Mucosa of descending colon (tissue), 3 donors: ENCODE measurements around the gene SLC16A8. TPM values are rescaled to one million over a fixed set of nuclear protein-coding genes. Genes with fewer than 3 reads are reported as not detected.

Experiments used
- ATAC-seq: fragments of 200-7000 bp; cut with Tn5 transposase; one replicate; pipeline ENCODE4 v1.9.1; 2020; ENCODE audit warnings: mild to moderate bottlenecking, moderate library complexity
- DNase-seq, 3 donors: peaks; one replicate each; pipeline ENCODE4 v3.0.0-alpha.2; 2020
- H3K36me3 ChIP-seq: fragments of 200-600 bp; one replicate; pipeline ENCODE4 v1.8.0; 2021; ENCODE audit warnings: low read depth, mild to moderate bottlenecking
- H3K4me1 ChIP-seq: fragments of 200-600 bp; one replicate; pipeline ENCODE4 v1.8.0; 2021; ENCODE audit warnings: low read depth, mild to moderate bottlenecking
- H3K4me3 ChIP-seq: fragments of 200-600 bp; one replicate; pipeline ENCODE4 v1.8.0; 2021; ENCODE audit warnings: mild to moderate bottlenecking
- H3K9me3 ChIP-seq: fragments of 200-600 bp; one replicate; pipeline ENCODE4 v1.8.0; 2021; ENCODE audit warnings: mild to moderate bottlenecking
- intact Hi-C, 2 donors: fragments of 100-400 bp; cut with DNase I in 1 of 2; cut with micrococcal nuclease in 1 of 2; formaldehyde crosslinking; loops; one replicate each; pipeline versions ENCODE4 v1.11.0 to v1.11.1; 2022; cut with DNase I, micrococcal nuclease
- total RNA-seq, 3 donors: library from RNA; stranded (reverse); fragmentation: NEBNext Ultra II Directional in 2 of 3; extraction: Animal tissue kit (Norgen Biotek cat#: 25700) in 2 of 3; gene quantifications; one replicate each; pipeline versions ENCODE4 v1.2.1 to v1.2.4, GENCODE V29; 2021 to 2023
- TF ChIP-seq, protein P1 (sequence below): fragments of 200-600 bp; IDR thresholded peaks from one replicate; pipeline ENCODE4 v1.8.0; 2022; ENCODE audit warnings: antibody characterized with exemption, mild to moderate bottlenecking
- donor health status: DM: no; HTN: no; CAD: no; lungs with moderate emphysema.
- donor health status: DM: no; HTN: no; CAD: no.
- donor health status: DM: no; HTN: yes; CAD: no.

The SLC16A8 gene
- total RNA-seq, 3 donors from 2014 or later = not detected

DNA sequence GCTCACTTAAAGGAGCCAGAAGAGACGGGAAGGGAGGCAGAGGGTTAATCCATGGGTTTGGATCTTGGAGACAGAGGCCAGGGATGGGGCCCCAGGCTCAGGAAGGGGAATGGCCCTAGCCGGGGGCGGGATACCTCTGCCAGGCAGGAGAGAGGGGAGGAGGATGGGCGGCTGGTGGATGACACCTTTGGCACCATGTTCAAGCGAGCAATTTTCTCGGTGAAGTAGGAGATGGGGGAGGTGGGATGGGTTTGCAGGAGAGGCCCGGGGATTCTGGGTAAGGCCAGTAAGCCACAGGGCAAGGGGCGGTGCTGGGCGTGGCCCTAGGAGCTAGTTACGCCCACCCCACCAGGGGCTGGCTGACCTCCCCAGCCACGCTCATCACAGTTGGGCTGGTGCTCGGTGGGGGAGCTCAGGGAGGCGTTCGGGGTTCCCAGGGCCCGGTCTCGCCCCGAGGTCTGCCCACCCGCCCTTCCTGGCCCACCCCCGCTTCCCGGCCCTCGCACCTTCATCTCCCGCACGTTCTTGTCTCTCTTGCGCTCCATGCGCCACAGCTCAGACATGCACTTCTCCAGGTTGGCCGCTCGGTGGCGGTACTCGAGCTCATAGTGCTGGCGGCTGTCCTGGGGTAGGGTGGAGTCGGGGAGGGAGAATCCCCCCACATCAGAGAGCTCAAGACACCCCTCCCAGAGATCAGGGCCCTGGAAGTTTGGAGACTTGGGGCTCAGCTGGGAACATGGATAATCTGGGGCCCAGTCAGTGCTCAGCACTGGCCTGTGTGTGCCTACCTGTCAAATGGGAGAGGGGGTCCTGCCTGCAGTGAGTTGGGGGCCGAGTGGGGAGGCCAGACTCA, 13.8 kb upstream of the SLC16A8 start:
- H3K9me3 ChIP-seq = no peaks in the 10 kb centered on the region
- no peak overlapping the region for H3K4me3 ChIP-seq
- ATAC-seq (peak; percentile 17), DNase-seq (peak in 2 of 3 donors; percentile 22 to 49)
- TF ChIP-seq, protein P1, sequence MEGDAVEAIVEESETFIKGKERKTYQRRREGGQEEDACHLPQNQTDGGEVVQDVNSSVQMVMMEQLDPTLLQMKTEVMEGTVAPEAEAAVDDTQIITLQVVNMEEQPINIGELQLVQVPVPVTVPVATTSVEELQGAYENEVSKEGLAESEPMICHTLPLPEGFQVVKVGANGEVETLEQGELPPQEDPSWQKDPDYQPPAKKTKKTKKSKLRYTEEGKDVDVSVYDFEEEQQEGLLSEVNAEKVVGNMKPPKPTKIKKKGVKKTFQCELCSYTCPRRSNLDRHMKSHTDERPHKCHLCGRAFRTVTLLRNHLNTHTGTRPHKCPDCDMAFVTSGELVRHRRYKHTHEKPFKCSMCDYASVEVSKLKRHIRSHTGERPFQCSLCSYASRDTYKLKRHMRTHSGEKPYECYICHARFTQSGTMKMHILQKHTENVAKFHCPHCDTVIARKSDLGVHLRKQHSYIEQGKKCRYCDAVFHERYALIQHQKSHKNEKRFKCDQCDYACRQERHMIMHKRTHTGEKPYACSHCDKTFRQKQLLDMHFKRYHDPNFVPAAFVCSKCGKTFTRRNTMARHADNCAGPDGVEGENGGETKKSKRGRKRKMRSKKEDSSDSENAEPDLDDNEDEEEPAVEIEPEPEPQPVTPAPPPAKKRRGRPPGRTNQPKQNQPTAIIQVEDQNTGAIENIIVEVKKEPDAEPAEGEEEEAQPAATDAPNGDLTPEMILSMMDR = no peak
- H3K4me1 ChIP-seq = no peaks in the 10 kb centered on the region
- H3K36me3 ChIP-seq = no peaks in the 10 kb centered on the region
- intact Hi-C loops = no loop called here

DNA sequence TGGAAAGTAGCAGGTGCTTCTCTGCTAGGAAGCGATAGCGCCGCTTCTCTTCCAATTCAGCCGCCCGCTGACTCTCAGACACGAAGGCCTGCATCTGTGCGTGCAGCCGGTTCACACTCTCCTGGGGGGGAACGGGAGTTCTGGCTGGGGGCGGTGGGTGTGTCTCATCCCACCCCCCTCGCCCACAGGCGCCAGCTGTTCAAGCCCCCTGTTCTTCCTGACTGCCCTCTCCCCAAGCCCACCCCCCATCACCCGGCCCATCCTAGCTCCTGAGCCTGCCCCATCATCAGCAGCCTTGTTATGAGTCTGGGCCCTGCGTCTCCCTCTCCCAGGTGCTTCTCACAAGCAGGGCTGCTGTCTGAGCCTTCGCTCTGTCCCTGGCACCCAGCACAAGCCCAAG, 13.1 kb upstream of the SLC16A8 start:
- H3K36me3 ChIP-seq = no peaks in the 10 kb centered on the region
- no peak for ATAC-seq
- no peak overlapping the region for H3K4me3 ChIP-seq
- H3K9me3 ChIP-seq = no peaks in the 10 kb centered on the region
- TF ChIP-seq, protein P1 = no peak
- H3K4me1 ChIP-seq = no peaks in the 10 kb centered on the region
- intact Hi-C loops = no loop called here
- DNase-seq = peak in 2 of 3 donors; percentile 21 to 33

DNA sequence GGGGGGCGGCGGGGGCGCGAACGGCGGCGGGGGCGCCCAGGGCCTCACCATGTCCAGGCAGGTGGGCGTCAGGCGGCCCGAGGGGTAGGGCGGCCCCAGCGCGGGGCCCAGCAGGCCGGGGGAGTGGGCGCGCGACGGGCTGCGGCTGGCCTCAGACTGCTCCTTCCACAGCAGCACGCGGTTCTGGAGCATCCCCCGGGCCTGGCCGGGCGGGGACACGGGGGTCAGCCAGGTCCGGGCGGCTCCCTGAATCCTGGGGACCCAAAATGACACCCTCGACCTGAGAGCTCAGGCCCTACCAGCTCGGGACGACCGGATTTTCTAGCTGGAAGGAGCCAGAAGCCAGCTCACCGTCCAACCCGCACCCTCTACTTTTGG, 5.5 kb upstream of the SLC16A8 start:
- DNase-seq (no peak), ATAC-seq (no peak)
- Histone ChIP-seq H3K4me1 (no peaks in the 10 kb centered on the region), H3K9me3 (no peaks in the 10 kb centered on the region), H3K4me3 (no peak overlapping the region), H3K36me3 (no peaks in the 10 kb centered on the region)
- TF ChIP-seq, protein P1 = no peak
- intact Hi-C loops = no loop called here

DNA sequence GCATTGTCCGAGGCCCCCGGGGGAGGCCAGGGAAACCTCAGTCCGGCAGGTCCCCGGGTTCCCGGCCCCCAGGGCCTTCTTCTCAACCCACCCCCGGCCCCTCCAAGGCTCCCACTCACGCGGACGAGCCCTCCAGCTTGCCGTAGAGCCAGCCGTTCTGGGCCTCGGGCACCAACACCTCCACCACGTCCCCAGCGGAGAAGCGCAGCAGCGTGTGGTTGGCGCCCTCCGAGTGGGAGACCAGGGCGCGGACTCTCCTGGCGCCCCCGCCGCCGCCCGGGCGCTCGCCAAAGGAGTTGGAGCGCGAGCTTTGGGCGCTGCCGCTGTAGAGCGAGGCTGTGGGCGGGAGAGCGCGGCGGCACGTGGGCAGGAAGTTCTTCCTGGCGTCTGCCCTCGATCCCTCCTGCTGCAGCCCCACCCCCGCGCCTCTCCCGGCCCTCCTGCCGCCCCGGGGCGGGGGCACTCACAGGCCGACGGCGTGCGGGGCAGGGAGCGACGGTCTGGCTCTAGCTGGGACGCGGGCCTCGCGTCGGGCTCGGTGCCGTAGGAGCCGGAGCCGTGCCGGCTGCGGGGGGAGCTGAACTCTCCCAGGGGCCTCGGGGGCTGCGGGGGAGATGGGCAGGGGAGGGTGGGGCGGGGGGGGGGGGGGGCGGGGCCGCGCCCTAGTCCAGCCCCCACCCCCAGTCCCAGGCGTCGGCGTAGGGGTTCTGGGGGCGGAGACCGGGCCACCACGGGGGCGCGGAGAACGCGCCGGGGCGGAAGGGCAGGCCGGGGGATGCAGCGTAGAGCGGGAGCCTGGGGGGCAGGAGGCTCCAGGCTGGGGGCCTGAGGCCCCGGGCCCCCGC, 4.9 kb upstream of the SLC16A8 start:
- no peak overlapping the region for H3K4me3 ChIP-seq
- H3K36me3 ChIP-seq = no peaks in the 10 kb centered on the region
- intact Hi-C loops = no loop called here
- no peaks in the 10 kb centered on the region for H3K9me3 ChIP-seq
- TF ChIP-seq, protein P1 = no peak
- ATAC-seq (no peak), DNase-seq (no peak)
- no peaks in the 10 kb centered on the region for H3K4me1 ChIP-seq

DNA sequence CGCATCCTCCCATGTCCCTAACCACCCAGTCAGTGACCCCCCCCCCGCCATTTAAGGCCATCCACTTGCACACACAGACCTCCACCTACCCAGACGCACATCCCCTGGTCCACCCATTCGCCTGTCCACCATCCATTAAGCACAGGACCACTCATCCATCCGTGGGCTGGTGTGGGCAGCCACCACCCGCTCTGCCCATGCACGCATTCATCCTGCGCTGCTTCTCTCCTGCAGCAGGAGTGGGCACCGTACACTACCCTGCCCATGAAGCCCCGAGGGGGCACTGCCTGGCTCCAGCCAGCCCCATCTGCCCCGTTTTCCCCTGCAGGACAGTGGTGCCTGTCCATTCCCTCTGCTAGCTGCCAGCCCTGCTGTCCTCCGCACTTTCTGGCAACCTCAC, 3.9 kb upstream of the SLC16A8 start:
- TF ChIP-seq, protein P1 = no peak
- ATAC-seq = no peak
- no peak overlapping the region for H3K4me3 ChIP-seq
- H3K4me1 ChIP-seq = no peaks in the 10 kb centered on the region
- intact Hi-C loops = no loop called here
- peak in 1 of 3 donors; percentile 23 for DNase-seq
- H3K36me3 ChIP-seq = no peaks in the 10 kb centered on the region
- H3K9me3 ChIP-seq = no peaks in the 10 kb centered on the region
